HG02759 (cell line): Measurements from ENCODE around the gene OTX1.
"Not testable (repeated sequence)": the region's sequence is repeated elsewhere in the genome, so short reads cannot be mapped to it uniquely, and the experiment has no call there.

ENCODE experiments used
- ATAC-seq: cut with Tn5 transposase; IDR thresholded peaks from one replicate; pipeline ENCODE4 v1.9.1; 2021; ENCODE audit warnings: mild to moderate bottlenecking, moderate library complexity; ENCODE audit not compliant: unreplicated experiment

The OTX1 gene

DNA sequence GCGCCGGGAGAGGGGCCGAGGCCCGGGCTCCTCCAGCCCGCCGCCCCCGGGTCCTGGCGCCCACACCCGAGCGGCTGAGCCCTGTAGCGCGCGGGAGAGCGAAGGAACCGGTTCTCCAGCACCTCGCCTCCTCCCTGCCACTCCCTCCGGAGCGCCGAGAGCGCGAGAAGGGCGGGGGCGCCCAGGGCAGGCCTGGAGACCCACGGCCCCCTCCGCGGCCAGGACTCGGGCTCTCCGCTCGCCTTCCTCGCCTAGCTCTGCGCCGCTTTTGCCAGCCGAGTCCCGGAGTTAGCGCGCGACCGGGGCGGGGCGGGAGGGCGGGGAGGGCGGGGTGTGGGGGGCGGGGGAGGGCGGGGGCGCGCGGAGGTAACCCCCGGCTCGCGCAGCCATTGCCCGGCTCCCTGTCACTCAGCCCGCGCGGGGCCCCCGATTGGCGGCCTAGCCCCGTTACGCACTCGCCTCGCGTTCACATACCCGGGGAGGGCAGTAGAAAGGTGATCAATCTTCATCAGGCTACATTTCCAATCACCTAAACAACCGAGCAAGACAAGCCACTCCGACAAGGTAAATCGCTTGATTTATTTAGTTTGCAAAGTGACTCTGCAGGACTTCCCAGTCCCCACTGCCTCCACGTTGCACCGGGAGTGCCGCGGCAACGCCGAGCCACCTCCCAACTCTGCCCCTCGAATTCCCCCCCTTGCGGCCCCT lies at the start of gene OTX1:
Gene OTX1, plus strand, starts transcription at position 497 of the 708 bp plus-strand sequence. CDS start 2,161 bp downstream, outside the sequence.
- ATAC-seq = peak; percentile 84

DNA sequence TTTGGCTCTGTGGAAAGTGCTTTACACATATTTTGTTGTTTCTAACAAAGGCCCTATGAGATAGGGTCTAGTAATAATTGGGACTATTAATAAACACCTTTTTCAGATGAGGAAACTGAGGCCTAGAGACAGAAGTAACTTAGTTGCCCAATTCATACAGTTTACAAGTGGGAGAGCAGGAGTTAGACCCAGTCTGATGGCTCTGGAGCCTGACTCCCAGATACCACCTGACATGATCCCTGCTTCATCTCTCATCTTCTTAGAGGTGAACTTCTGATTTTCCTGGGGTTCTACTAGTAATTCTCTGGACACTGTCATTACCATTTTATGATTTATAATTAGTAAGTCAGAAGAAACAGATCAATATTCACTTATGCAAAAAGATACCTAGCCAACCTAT lies 49.1 kb upstream of the OTX1 start:
- ATAC-seq = no peak

DNA sequence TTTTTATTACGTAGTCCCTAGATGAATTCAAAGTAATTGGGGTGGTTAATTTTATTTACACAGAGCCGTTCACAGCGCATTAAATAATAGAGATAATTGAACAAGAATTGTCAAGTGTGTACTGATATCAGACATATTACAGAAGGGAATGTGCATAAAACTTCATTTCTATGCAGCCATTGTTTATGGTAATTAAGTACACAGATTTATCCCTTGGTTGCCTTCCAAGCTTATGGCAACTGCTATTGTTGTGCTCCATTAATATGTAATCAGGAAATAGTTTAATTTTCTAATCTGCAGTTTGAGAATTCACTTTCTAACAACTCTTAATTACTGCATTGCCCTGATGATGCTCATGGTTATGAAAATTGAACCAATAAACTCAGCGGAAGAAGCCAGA lies 47.3 kb upstream of the OTX1 start:
- ATAC-seq = no peak

DNA sequence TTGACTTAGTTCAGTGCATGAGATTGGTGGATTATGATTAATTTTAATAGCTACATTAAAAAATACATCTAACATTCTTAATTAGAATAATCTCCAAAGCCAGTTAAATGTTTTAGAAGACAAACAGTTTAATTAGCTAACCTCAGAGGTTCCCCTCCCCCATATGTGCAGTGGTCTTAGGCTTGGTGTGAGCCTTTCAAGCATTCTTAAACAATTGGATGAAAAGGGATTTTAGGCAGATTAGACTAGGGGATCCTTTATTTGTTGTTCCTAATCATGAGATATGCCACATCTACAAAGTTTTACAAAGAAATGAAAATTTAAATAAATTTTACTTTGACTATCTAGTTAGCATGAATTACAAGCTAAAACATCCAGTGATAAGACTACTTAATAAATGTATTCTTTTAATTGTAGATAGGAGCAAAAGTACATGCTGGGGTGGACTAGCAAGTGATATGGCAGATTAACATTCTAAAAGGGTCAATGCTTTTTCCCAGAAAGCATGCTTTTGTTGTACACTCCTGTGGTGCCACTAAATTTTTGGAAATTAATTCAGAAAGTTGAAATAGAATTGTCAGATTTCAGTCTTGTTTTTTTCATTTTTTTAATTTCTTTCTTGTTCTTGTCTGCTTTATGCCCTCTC lies 42.7 kb upstream of the OTX1 start:
- ATAC-seq = no peak

DNA sequence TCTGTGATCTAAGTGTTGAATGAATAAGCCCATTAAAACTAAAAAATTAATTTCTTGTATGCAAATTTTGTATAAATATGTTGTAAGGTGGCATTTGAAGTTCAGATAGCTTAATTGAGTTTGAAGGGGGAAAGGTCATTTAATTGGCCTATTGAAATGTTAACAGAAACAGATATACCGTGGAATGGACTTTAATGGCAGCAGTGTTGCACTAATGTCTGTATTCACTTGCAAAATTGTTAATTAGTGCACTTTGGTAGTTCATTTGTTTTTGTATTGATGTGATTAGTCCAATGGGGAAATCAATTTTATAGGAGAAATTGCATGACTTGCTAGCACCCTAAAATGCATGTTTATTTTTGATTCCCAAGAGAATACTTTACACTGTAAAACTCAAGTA lies 41.8 kb upstream of the OTX1 start:
- ATAC-seq = no peak

DNA sequence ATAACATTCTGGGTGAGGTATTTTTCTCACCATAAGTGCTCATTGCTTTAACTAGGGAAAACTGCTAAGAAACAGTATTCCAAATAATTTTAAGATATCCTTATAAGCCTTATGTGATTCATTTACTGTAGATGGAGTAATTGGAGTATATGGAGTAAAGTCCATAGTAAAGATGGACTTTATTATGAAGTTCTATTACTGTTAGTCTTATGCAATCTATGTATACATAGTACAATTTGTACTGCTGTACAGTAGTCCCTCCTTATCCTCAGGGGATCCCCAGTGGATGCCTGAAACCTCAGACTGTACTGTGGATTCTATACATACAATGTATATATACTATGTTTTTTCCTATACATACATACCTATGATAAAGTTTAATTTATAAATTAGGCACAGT lies 41.1 kb upstream of the OTX1 start:
- ATAC-seq = no peak

DNA sequence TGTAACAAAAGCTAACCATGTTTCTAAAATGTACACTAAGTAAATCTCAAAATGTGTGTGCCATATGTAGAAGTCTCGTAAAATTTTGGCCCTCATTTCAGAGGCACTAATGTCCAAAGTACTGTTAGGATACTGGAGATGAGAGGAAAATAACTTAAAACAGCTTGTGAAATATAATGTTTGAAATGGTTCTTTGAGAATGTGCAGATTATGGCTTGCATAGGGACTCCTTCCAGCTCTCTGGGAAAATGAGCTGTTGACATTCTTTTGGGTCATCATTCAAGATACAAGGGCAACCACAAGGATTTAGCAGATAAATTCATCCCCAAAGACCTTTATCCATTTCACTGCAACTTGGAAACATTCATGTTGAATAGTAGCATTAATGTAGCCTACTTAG lies 38.1 kb upstream of the OTX1 start:
- ATAC-seq = no peak

DNA sequence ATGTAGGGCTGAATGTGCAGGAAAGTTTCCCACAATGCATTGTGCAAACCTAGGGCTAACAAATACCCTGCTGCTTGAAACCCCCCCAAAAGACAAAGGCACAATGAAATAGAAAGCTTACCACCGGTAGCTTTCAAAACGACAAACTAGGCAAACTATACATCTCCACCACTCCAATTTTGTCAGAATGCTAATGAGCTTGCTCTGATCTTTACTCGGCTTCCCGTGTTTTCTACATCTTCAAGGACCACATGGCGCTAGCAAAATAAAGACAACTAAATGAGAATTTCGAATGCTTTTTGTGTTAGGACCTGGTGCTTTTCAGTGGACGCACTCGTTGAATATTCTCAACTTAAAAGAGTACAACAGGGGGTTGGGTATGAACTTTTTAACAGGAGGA lies 37.2 kb upstream of the OTX1 start:
- no peak for ATAC-seq

DNA sequence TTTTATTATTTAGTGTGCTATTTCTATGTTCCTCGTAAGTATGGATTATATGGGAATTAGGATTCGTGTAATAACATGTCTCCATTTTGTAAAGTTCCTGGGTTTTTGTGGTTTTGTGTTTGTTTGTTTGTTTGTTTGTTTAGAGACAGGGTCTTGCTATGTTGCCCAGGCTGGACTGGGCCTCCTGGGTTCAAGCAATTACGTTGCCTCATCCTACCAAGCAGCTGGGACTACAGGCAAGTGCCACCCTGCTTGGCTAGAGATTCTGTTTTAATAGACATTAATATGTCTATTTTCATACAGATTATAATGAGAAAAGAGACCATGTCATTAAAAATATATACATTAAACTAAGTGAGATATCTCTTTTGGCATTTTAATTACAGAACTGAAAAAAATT lies 35.2 kb upstream of the OTX1 start:
- ATAC-seq = no peak

DNA sequence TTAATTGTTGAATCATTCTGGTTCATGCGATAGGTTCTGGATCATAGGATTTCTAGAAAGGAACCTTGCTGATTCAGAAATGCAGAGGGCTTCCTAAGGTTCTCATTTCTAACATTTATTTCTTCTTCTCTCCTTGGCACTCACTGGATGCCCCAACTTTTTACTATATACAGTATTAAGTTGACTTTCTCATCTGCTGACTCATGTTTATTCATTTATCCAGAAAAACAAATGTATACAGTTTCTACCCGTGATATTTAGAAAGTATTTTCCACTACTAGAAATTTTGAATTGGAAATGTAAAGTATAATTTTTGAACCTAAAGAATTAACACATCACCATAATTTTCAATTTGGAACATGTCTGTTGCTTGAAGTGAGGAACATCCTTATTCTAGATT lies 32.2 kb upstream of the OTX1 start:
- ATAC-seq = no peak

DNA sequence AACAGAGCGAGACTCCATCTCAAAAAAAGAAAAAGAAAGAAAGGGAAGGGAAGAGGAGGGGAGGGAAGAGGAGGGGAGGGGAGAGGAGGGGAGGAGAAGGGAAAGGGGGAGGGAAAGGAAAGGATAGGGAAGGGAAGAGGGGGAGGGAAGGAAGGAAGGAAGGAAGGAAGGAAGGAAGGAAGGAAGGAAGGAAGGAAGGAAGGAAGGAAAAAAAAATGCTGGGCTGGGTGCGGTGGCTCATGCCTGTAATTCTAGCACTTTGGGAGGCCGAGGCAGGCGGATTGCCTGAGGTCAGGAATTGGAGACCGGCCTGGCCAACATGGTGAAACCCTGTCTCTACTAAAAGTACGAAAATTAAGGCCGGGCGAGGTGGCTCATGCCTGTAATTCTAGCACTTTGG lies 30.9 kb upstream of the OTX1 start:
- not testable (repeated sequence) for ATAC-seq

DNA sequence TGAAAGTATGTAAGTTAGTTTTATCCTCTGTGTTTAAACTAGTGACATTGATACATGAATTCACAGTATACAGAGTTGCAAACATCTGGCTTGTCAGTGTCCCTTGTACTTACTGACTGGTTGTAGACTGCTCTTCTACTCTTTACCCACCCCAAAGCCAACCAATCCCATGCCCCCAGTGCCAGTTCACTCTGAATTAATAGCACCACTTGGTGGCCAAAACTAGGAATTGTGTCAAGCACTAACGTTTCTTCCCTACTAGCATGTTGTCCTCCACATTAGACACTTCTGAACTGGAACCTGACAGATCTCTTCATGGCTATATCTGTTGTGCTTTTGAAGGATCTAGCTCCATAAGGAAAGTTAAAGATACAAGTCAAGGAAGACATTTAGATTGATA lies 27.2 kb upstream of the OTX1 start:
- ATAC-seq = peak; percentile 61

DNA sequence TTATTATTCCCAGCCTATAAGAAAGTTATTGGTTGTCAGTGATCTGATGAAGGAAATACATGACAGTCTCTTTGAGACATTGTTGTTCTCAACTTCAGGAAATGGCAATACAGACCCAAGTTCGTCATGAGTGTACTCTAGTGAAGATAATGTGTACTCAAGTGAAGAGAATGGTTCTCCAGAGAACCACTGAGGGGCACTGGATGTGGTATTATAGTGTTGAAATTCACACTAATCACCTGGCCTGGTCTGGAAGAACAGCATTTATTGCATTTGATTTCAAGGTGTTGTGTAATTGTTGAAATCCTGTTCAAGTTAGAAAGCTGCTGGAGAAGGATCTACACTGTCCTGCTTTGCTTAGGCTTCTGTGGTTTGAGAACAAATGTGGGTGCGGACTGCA lies 23.4 kb upstream of the OTX1 start:
- no peak for ATAC-seq

DNA sequence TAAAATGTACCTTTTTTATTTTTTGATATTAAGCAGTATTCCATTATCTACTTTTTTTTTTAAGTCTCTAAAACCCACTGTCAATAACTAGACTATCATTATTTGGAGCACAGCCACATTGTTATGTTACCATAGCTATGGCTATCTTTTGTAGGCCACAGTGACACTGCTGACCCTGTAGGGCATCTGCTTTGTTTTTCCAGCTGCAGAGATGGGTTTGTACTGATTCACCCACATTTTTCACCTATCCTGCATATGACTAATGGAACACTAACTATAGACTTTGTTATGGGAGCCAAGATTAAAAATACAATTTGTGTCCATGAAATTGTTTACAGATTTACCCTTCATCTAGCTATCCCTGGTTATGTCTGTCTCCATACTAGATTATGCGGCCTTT lies 21.6 kb upstream of the OTX1 start:
- ATAC-seq = no peak

DNA sequence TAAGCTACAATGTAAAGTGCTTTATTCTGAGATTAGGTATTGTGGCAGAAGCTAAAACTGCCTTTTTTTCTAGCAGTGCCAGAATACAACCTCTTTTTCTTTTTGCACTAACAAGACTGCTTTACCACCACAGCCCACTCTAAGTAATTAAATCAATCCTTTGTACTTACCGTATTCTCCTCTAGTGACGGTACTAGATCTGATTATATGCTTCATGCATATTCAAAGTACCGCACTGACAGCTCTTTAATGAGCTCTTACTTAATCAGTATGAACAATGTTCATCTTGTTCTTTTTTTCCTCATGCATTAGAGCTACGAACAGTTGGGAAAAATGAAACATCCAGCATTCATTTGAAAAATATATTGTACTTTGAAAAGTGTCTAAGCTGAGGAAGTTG lies 16.1 kb upstream of the OTX1 start:
- ATAC-seq = no peak

DNA sequence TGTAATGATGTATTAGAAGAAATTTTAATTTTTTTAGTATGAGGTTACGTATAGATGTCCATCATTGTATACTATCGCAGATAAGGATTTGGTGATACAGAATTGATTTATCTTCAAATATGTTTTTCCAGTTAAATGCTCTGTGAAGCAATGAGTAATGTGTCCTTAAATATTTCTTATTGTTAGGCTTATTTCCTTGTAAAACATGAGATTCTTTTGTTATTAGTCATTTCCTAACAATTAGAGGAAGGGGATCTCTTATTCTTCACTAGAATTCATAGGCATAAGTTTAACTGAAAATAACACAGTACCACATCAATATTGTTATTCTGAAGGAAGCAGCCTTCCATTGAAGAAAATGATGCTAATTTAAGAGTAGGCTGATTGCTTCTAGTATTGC lies 15.5 kb upstream of the OTX1 start:
- ATAC-seq = no peak

DNA sequence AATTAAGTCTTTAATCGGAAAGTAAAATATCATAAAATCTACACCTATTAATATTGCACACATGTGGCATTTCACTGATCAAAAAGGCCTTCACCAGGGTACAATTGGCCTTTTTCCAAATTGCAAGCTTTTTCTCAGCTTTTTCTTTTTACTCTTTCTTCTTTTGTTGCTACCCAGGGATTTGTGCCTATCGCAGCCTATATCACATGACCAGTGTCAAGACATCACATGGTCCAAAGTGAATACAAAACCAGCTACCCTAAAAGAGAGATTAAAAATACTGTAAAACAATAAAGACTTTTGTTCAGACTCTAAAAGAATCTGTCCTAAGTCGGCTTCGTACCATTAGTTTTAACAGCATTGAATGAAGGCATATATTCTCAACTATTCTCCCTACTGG lies 15.0 kb upstream of the OTX1 start:
- no peak for ATAC-seq

DNA sequence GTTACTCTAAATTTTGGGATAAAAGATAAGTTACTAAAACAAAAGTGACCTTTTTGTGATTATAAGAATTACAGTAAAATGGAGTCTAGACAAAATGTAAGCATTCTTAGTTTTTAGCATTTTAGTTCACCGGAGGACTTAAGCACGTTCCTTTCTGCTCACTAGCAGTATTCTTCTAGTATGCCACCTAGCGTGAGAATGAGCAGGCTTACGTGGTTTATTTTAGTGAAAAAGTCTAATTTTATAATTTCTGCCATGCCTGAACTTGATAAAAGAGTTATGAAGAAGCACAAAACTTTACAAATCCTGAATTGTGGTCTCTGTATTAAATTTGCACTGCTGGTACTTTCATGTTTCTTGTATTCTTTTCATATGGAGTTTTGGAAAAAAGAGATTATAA lies 12.6 kb upstream of the OTX1 start:
- no peak for ATAC-seq

DNA sequence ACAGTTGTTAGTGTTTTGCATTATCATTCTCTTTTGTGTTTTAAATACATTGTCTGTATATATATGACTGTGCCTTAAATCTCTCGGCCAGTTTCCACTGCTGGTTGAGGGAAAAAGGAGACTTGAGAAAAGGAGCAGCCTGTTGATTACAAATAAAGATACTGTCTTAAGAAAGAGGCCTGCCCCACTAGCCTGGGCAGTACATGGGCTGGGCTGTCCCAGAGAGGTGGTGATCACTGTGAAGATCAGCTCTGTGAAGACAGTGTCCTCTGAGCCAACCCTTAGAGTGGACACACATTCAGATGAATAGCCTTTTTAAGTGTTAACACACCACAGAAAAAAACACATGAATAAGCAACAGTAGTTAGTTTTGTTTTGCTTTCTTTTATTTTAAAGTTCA lies 10.0 kb upstream of the OTX1 start:
- no peak for ATAC-seq

DNA sequence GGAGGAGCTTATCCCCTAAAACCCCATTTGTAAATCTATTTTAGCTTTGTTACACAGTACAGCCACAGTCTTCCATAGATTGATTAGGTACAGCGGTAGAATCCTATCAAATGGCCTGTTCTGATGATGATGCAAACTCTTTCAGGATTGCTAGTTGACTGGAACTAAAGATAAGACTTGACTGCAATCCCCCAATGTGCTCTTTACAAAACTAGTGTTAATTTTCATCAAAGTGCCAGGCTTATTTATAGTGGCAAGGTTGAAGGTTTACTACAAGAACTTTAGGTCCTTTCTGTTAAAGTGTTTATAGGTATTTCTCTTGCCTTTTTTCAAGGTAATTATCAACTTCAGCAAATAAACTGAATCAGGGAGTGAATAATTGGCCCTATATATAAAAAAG lies 9.0 kb upstream of the OTX1 start:
- no peak for ATAC-seq

DNA sequence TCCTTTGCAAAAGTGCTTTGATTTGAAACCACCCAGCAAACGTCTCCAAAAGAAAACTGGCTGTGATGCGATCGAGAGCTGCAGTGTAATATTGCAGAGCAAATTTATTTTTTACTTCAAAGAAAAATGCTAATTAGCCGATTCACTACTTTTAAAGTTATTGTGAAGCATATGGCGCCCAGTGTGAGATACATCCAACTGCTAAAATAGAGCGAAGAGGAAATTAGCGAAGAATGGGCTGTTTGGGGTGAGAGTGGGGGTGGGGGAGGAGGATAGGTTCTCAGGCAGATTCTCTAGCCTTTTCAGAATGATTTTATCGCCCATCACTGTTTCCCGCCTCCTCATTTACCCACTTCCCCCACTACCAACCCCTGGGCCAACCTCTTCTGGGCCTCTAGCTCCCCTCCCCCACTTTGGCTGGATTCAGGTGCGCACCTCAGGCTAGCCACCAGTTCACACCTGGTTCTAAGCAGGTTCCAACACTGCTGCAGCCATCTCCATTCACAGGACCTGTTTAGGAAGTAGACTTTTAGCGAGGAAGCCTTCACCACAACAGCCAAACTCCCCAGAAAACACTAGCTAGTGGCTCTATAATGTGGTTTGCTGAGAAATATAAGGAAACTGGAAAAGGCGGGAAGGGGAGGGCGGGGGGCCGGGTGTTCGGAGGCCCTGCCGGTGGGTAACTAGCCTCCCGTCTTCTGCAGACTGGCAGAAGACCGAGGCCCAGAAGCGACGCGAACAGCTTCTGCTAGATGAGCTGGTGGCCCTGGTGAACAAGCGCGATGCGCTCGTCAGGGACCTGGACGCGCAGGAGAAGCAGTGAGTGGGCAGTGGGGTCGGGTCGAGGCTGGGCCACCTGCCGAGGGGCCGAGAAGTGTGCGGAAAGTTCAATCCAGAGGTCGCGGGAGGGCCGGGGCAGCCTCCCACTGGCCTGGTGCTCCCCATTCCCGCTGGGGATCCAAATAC lies 6.0 kb upstream of the OTX1 start:
- ATAC-seq = no peak

DNA sequence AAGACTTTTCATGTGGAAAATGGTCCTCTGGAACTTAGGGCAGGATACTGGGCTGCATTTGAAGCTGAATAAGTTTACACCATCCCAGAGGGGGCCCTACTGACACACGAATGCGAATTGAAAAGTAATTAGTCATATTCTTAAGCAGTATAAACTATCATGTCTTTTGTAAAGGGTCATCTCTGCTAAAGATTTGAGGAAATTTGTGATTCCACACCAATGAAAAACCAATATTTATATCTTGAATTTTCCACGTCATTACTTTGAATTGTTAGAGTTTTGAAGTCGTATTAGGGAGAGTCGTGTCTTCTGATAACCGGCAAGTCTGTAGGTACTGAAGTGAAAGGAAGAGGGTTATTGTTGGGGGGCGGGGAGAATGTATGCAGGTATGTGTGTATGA lies 4.1 kb upstream of the OTX1 start:
- no peak for ATAC-seq
